HG03064 (cell line): ENCODE measurements around the gene NETO2.
"Not testable (repeated sequence)": the region's sequence is repeated elsewhere in the genome, so short reads cannot be mapped to it uniquely, and the experiment has no call there.

Experiments
- ATAC-seq: cut with Tn5 transposase; IDR thresholded peaks from one replicate; pipeline ENCODE4 v1.9.1; 2021; ENCODE audit warnings: low read depth; ENCODE audit not compliant: unreplicated experiment

NETO2 gene

DNA sequence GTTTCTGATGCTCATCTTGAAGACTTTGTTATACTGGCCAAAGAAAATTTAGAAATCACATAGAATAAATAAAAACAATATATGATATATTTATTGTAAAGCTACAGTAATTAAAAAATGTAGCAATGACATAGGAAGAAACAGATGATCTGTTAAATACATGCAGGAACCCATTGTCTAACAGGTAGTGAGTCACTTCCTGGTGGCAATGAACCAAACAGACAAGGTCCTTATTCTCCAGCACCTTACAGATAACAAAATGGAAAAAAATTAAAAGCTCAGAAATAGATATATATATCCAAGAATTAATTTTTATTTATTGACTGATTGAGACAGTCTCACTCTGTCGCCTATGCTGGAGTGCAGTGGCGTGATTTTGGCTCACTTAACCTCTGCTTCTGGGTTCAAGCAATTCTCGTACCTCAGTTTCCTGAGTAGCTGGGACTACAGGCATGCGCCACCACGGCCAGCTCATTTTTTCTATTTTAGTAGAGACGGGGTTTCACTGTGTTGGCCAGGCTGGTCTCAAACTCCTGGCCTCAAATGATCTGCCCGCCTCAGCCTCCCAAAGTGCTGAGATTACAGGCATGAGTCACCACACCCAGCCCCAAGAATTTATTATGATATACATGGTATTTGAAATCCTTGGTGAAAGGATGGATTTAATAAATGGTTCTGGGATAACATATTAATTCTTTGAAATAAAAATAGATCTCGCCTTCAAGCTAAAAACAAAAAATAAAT, 7.5 kb downstream of the NETO2 start:
- no peak for ATAC-seq

DNA sequence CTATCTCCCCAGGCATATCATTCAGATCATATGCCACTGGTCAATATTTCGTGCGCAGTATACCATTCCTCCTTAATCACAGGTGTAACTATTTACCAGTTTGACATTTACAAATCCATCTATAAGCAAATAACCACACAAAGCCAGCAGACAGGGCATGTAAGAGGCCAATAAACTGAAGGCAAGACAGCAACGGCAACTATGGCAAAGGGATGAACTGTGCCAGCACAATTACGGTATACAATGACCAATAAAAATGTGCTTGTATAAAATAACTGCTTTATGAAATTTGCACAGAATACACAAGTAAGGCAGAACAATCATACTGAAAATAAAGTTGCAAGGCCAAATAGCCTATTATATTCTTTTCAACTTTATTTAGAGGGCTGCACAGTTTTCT, 9.2 kb downstream of the NETO2 start:
- no peak for ATAC-seq

DNA sequence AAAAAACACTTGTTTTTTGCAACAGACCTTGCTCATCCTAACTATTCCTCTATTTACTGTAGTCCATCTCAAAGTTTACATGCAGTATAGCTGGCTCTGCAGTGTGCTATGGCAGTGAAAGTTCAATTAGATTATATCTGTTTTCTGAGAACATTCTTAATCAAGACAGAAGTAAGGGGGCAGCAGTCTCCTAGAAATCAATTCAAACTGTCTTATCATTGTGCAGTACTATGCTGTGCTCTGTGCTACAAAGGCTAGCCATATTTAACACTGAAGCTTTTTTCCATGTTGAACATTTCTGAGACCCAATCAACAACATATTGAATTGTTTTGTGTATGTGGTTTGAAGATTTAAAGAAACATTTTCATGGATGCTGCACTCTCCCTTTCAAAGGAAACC, 11.4 kb downstream of the NETO2 start:
- ATAC-seq, result no peak

DNA sequence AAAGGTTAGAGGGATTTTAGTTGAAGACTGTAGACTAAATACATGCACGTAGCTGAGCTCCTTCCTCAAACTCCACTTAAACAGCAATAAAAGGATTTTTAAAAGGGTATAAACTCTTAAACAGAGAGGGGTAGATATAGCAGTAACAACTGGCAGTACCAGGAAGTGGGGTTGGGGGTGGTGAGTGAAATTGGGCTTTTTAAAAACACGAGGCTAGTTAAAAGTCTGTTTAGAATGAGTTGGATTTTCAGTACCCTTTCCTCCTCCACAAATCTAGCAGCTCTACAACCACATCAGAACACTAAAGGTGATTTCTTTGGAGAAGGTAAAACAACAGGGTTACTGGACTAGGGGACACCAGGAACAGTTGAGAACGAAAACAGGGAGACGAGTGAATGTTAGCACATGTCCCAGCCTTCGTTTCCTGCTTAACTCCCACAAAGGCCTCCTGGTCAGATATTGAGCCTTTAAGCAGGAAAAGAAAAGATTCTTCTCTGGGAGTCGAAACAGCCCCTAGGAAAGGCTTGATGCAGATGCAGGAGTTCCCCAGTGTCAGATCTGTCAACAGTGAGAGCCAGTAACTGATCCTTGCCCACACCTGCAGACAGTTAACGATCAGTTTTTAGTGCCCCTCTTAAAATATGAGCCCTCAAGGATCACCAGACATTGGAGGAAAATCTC, 13.8 kb downstream of the NETO2 start:
- no peak for ATAC-seq

DNA sequence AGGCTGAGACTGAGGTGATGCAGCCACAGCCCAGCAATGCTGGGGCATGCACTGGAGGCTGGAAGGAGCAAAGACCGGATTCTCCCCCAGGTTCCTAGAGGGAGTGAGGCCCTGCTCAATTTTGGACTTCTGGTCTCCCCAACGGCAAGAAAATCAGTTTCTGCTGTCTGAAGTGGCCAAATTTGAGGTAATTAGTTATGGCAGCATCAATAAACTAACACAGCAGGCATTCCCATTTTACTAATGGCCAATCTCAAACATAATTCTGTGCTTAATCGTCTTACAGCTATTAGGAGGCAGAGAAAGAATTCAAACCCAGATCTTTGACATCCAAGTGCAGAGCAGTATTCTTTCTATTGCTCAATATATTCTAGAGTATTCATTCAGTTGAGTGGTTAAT, 16.2 kb downstream of the NETO2 start:
- ATAC-seq, result no peak

DNA sequence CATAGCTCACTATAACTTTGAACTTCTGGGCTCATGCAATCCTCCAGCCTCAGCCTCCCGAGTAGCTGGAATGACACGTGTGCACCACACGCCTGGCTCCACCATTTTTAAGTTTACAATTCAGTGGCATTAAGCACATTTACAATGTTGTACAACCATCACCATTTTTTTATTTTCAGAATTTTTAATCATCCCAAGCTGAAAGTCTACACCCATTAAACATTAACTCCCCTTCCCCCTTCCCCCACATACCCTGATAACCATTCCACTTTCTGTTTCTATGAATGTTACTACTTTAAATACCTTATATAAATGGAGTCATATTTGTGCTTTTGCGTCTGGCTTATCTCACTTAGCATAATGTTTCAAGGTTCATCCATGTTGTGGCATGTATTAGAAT, 18.0 kb downstream of the NETO2 start:
- no peak for ATAC-seq

DNA sequence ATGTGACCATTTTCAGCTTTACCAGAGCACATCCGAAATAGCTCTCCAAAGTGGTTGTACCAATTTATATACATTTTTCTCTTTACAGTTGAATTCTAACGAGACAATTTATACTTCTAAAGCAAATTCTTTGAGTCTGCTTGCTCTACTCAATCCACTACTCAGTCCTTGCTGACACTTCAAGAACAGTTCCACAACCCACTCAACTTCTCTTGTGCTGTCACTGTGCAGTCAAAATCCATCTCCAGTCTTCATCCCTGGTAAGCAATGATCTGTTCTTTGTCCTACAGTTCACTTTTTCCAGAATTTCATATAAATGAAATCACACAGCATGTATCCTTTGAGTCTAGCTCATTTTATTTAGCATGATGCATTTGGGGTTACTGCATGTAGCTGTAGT, 30.6 kb downstream of the NETO2 start:
- no peak for ATAC-seq

DNA sequence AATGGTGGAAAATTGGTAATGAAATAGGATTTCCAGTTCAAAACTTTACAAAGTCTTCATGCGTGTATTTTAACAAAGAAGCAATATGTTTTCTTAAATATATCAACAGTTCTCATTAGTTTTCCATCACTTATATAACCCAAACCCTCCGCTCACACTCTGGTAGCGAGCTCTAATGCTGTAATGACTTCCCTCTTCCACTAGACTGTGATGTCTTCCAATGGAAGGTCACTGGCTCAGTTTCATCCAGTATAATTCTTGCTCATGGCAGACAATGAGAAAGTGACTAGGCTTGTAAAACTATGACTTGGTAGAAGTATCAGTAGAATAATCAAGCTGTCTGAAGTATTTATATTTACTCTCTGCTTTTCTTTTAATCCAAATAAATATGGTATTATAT, 32.8 kb downstream of the NETO2 start:
- no peak for ATAC-seq

DNA sequence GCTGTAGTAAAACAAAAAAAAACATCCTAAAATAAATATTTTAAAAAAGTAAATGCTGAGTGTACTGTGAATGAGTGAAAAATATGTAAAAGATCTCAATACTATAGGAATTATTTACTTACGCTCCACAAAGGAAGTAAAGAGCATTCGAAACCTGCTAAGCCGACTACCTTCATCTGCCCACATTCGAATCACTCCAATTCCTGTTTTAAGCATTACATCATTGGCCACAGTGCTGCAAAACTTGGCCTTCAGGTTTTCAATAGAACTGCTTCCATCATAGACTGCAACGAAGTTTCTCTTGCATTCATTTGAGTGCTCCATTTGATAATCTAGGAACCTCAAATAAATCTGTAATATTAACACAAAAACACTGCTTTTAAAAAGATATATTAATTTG, 34.4 kb downstream of the NETO2 start:
- ATAC-seq, result no peak

DNA sequence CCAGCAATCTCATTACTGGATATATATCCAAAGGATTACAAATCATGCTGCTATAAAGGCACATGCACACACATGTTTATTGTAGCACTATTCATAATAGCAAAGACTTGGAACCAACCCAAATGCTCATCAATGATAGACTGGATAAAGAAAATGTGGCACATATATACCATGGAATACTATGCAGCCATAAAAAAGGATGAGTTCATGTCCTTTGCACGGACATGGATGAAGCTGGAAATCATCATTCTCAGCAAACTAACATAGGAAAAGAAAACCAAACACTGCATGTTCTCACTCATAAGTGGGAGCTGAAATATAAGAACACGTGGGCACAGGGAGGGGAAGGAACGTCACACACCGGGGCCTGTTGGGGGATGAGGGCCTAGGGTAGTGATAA, 40.8 kb downstream of the NETO2 start:
- not testable (repeated sequence) for ATAC-seq

DNA sequence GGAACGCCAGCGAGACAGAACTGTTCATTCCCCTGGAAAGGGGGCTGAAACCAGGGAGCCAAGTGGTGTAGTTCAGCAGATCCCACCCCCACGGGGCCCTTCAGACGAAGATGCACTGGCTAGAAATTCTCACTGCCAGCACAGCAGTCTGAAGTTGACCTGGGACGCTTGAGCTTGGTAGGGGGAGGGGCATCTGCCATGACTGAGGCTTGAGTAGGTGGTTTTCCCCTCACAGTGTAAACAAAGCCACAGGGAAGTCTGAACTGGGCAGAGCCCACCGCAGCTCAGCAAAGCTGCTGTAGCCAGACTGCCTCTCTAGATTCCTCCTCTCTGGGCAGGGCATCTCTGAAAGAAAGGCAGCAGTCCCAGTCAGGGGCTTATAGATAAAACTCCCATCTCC, 46.6 kb downstream of the NETO2 start:
- not testable (repeated sequence) for ATAC-seq

DNA sequence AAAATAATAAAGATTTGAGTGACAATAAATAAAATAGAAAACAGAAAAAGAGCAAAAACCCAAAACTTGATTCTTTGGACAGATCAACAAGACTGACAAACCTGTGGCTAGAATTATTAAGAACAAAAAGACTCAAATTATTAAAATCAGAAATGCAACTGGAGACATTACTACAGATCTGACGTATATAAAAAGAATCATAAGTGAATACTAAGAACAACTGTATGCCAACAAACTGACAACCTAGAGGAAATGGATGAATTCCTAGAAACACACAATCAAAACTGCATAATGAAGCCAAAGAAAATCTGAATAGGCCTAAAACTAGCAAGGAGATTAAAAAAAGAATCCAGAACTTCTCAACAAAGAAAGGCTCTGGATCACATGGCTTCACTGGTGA, 47.4 kb downstream of the NETO2 start:
- ATAC-seq, result no peak

DNA sequence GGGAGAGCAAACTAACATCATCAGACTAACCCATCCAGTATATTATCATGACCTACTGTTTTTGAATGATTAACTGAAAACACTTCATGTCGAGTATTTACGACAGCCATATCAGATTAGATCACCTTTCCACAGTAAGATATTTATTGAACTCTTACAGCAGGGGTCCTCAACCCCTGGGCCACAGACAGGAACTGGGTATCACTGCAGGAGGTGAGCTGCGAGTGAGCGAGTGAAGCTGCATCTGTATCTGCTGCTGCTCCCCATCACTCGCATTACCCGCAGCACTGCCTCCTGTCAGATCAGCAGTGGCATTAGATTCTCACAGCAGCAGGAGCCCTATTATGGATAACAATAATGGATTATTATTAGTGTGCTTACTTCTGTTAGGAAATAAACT, 59.5 kb downstream of the NETO2 start:
- no peak for ATAC-seq

DNA sequence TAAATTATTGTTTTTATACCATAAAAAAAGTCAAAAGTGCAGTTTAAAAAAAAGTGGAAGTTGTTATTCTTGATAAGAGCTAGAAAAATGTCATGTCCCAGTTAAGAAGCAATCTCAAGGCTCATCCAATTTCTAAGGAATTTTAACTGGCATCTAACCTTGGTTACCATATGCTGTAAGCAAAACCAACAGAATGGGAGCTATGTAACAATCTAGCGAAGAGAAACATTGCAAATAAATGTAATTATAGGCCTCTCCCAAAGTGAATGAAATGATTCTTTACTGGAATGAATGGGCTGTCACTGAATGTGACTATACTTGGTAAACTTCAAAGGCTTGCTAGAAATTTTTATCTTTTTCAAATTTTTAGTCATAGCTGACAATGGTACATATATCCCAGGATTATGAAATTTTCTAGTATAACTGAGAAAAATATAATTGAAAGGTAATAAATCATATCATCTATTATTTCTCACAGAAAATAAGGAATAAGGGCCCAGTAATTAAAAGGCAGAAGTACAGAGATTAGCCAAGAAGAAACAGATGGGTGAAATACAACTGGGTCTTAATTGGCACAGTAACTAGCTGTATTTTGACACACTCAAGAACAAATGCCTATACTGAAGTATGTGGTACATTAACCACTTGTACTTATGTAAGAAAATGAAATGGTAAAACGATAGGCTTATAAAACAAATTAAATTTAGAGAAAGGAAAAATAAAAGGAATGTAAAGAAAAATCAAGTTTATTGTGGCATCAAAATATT, 61.5 kb downstream of the NETO2 start:
- no peak for ATAC-seq

DNA sequence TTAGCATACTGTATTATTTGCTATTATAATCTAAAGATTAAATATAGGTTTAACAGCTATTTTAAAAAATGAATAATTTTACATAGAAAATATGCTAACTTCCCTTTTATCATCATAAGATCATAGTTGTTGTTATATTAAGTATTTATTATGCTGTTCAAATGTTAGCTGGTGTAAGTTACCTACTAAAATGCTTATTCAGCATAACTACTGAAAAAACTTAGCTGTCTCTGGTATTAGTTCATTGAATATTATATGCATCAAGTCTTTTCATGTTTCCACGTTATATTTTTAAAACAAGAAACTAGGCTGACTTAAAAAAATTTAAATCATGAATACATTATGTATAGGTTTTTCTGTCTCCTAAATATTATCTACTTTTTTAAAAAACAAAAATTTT, 62.6 kb downstream of the NETO2 start:
- ATAC-seq, result no peak

DNA sequence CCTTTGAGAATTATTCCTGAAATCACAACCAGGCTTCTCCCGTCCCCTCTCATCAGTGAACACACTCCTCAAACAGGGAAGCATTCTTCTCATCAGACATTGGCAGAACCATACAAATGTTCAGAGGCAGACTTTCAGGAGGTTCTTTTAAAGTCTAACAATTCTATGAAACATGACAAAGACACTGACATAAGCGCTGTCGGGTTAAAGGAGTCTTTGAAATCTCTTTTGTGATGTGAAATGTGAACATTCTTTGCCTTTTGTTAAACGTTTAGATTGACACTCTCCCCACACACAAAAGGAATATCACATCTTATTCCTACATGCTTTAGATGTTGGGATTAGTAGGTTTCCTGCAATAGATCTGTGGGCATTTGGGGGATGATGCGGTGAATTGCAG, 63.9 kb downstream of the NETO2 start:
- no peak for ATAC-seq

DNA sequence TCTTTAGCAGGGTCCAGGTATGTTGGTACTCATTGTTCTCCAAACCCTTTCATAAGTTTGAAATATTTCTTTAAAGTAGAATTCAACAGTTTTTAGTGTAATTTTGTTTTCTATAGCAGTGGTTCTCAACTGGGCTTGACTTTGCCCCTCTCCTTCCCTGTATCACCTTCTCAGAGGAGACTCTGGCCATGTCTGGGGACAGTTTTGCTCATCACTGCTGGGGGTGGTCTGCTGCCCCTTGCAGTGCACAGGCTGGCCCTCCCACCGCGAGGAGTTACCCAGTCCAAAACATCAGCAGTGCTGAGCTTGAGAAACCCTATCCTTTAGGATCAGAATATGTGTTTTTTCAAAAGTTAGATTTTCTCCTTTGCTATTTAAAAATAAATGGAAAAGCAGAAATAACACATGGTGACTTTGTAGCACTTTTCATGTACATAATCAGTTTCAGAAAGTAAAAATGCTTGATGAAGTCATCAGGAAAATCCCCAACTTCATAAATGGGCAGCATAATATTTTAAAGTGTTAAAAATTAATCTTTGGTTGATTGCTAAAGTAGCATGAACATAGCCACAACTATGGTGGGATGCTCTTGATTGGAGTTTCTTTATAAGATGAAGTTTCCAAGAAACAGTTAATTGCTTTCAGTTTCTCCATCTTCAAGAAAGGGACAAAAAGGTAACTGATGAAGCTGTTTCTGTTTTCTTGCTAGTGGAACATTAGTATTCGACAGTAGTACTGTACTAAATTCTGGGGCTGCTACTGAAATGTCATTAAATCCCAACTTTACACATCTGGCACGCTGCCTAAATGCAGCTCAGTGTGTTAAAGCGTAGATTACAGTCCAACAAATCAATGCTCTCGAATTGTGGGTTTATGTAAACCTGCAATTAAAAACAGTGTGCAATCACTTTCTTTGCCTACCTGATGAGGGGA, 70.3 kb downstream of the NETO2 start:
- no peak for ATAC-seq

DNA sequence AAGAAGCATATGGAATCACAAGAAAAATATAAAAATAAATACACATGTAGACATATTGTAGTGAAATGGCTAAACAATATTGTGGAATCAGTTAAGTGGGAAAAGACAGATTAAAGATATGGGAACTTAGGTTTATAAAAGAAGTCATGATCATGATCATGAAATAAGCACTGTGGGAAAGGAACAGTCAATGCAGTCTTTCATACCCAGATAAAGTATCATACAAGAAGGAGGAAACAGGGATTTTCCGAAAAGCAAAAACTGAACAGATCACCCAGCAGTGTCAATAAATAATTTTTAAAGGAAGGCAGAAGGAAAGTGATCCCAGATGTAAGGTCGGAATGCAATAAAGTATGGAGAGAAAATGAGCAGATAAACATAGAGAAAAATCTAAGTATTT, 71.6 kb downstream of the NETO2 start:
- no peak for ATAC-seq

DNA sequence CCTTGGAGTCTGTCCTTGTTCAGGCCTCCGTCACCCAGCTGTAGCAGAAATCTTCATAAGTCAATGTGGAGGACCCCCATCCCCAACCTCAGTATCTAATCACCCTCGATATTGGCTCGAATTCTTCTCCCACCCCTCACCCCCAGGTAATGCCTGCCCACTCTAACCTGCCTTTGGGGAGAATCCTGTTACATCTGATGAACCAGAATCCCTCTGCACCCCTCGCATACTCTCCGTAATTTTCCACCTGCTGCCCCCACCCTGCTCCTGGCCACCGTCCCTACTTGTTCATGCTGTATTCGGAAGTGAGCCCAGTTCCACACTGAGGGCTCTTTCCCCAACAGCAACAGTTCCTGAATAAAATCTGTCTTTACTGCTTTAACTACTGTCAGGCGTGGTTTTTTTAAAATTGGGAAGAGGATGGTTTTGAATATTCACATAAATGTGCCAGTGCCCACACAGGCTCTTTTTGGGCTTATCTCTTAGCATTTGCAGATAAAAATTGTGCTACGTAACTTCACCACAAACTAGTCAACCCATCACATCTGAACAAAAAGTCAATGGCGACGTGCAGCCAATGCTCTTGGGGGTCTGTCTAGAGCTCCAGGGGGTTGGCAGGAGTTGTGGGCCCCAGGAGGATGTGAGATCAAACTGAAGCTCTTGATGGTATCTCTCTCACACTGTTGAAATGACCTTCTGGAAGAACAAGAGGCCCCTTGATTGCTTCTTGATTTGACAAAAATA, 73.7 kb downstream of the NETO2 start:
- ATAC-seq, result no peak

DNA sequence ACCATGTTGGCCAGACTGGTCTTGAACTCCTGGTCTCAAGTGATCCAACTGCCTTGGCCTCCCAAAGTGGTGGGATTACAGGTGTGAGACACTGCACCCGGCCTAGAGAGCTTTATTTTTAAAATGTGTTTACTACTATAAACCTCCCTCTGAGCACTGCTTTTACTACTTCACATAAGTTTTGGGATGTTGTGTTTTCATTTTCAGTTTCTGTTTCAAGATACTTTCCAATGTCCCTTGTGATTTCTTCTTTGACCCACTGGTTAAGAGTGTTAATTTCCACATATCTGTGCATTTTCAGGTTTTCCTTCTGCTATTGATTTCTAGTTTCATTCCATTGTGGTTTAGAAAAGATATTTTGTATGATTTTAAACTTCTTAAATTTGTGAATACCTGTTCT, 74.4 kb downstream of the NETO2 start:
- no peak for ATAC-seq
